ENCODE data around the gene ETV6.

Gene ETV6

GRCh38 chr12:11769723-11770514 lies 120.4 kb downstream of the ETV6 start:
- TF ChIP-seq POLR2AphosphoS5 (IDR thresholded peaks at IDR 0.05; ENCODE audit: low read depth, low read length), result no peak
- no peak for TF ChIP-seq SIN3A (IDR thresholded peaks at IDR 0.05; ENCODE audit: borderline replicate concordance, insufficient read depth, low read length)
- TF ChIP-seq, protein P1, sequence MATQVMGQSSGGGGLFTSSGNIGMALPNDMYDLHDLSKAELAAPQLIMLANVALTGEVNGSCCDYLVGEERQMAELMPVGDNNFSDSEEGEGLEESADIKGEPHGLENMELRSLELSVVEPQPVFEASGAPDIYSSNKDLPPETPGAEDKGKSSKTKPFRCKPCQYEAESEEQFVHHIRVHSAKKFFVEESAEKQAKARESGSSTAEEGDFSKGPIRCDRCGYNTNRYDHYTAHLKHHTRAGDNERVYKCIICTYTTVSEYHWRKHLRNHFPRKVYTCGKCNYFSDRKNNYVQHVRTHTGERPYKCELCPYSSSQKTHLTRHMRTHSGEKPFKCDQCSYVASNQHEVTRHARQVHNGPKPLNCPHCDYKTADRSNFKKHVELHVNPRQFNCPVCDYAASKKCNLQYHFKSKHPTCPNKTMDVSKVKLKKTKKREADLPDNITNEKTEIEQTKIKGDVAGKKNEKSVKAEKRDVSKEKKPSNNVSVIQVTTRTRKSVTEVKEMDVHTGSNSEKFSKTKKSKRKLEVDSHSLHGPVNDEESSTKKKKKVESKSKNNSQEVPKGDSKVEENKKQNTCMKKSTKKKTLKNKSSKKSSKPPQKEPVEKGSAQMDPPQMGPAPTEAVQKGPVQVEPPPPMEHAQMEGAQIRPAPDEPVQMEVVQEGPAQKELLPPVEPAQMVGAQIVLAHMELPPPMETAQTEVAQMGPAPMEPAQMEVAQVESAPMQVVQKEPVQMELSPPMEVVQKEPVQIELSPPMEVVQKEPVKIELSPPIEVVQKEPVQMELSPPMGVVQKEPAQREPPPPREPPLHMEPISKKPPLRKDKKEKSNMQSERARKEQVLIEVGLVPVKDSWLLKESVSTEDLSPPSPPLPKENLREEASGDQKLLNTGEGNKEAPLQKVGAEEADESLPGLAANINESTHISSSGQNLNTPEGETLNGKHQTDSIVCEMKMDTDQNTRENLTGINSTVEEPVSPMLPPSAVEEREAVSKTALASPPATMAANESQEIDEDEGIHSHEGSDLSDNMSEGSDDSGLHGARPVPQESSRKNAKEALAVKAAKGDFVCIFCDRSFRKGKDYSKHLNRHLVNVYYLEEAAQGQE (IDR thresholded peaks at IDR 0.05; ENCODE audit: insufficient read depth in 1 of 2, low read depth in 2 of 2, low read length in 2 of 2), result no peak
- no peak for TF ChIP-seq TAF1 (IDR thresholded peaks at IDR 0.05; ENCODE audit: borderline replicate concordance, insufficient read depth, low read length)
- TF ChIP-seq FOXP2 (optimal IDR thresholded peaks at IDR 0.05; ENCODE audit: borderline replicate concordance, extremely low read depth, extremely low read length, insufficient read depth), result no peak

GRCh38 chr12:11771356-11771755 lies 121.9 kb downstream of the ETV6 start:
- TF ChIP-seq TAF1 (IDR thresholded peaks at IDR 0.05; ENCODE audit: borderline replicate concordance, insufficient read depth, low read length) (no peak), SIN3A (IDR thresholded peaks at IDR 0.05; ENCODE audit: borderline replicate concordance, insufficient read depth, low read length) (no peak), POLR2AphosphoS5 (IDR thresholded peaks at IDR 0.05; ENCODE audit: low read depth, low read length) (no peak), FOXP2 (optimal IDR thresholded peaks at IDR 0.05; ENCODE audit: borderline replicate concordance, extremely low read depth, extremely low read length, insufficient read depth) (no peak)
- TF ChIP-seq, protein P1 (IDR thresholded peaks at IDR 0.05; ENCODE audit: insufficient read depth in 1 of 2, low read depth in 2 of 2, low read length in 2 of 2), result no peak

DNA sequence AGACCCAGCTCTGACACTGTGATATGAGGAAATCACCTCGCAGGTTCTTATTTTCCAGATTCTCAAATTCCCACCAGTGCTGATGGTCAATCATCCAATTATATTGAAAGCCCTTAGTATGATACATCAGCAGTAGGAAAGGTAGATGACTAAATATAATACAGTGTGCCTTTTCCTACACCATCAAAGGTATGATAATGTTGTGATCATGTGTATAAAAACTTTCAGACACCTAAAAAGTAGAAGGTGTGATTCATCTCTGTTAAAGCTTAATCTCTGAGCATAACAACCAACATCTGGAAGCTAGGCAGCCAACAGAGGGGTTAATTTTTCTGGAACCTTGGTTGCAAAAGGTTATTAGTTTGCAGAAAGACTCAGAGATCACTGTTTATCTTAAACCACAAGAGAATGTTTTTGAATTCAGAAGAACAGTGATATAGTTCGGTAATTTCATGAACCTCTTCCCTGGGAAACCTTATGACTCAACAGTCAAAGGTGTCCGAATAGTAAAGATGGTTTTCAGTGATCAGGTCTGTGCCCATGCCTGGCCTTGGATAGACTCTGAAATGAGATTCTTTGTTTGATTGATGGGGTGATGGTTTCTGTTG lies 122.5 kb downstream of the ETV6 start:
- TF ChIP-seq, protein P1 (IDR thresholded peaks at IDR 0.05; ENCODE audit: insufficient read depth in 1 of 2, low read depth in 2 of 2, low read length in 2 of 2), result no peak
- TF ChIP-seq FOXP2 (optimal IDR thresholded peaks at IDR 0.05; ENCODE audit: borderline replicate concordance, extremely low read depth, extremely low read length, insufficient read depth) (no peak), TAF1 (IDR thresholded peaks at IDR 0.05; ENCODE audit: borderline replicate concordance, insufficient read depth, low read length) (no peak), POLR2AphosphoS5 (IDR thresholded peaks at IDR 0.05; ENCODE audit: low read depth, low read length) (no peak), SIN3A (IDR thresholded peaks at IDR 0.05; ENCODE audit: borderline replicate concordance, insufficient read depth, low read length) (no peak)

- TF ChIP-seq TAF1 (IDR thresholded peaks at IDR 0.05; ENCODE audit: borderline replicate concordance, insufficient read depth, low read length) (no peak), POLR2AphosphoS5 (IDR thresholded peaks at IDR 0.05; ENCODE audit: low read depth, low read length) (no peak), FOXP2 (optimal IDR thresholded peaks at IDR 0.05; ENCODE audit: borderline replicate concordance, extremely low read depth, extremely low read length, insufficient read depth) (no peak)
These were observed 124.6 kb downstream of the ETV6 start for GRCh38 chr12:11773889-11774677.

- TF ChIP-seq SIN3A (IDR thresholded peaks at IDR 0.05; ENCODE audit: borderline replicate concordance, insufficient read depth, low read length) (no peak), TAF1 (IDR thresholded peaks at IDR 0.05; ENCODE audit: borderline replicate concordance, insufficient read depth, low read length) (no peak)
These were observed 125.3 kb downstream of the ETV6 start for GRCh38 chr12:11774821-11775220.
